Measurements from ENCODE around the gene RORB. TPM values are rescaled to one million over a fixed set of nuclear protein-coding genes. Genes with fewer than 3 reads are reported as not detected.
"Not testable (repeated sequence)": the region's sequence is repeated elsewhere in the genome, so short reads cannot be mapped to it uniquely, and the experiment has no call there.

The RORB gene
- total RNA-seq, 1 experiment from 2014 or later: not detected

GRCh38 chr9:74527718-74528117 is 30.6 kb downstream of the RORB start:
- no peaks in the 10 kb centered on the region for H3K4me1 Mint-ChIP-seq (ENCODE audit: low read depth, unreplicated experiment)
- H3K27ac Mint-ChIP-seq (ENCODE audit: unreplicated experiment): no peak overlapping the region
- Histone ChIP-seq H3K4me1 (no peaks in the 10 kb centered on the region), H3K36me3 (ENCODE audit: control insufficient read depth, insufficient read depth, low read length) (no peaks in the 10 kb centered on the region), H3K9me3 (no peaks in the 10 kb centered on the region), H3K27me3 (replicated peaks; ENCODE audit: control insufficient read depth, insufficient read depth, low read length) (no peaks in the 10 kb centered on the region), H3K4me3 (ENCODE audit: low read depth, low read length) (no peak overlapping the region)
- no peak for TF ChIP-seq CTCF (IDR thresholded peaks at IDR 0.05; ENCODE audit: insufficient read depth in 1 of 2, low read depth in 1 of 2, low read length in 1 of 2, severe bottlenecking in 1 of 2, unreplicated experiment in 1 of 2)
- intact Hi-C loops (cut with micrococcal nuclease; ENCODE audit: unreplicated experiment): no loop called here
- H3K4me3 Mint-ChIP-seq (ENCODE audit: unreplicated experiment): no peak overlapping the region
- no peak for DNase-seq
- no peaks in the 10 kb centered on the region for H3K27me3 Mint-ChIP-seq (ENCODE audit: insufficient read depth, unreplicated experiment)
- POLR2A ChIA-PET: no interaction called here
- CTCF ChIA-PET: no interaction called here
- no TSS peak for BruUV-seq (replicated peaks)
- H3K9me3 Mint-ChIP-seq (ENCODE audit: unreplicated experiment): no peaks in the 10 kb centered on the region
- no peaks in the 10 kb centered on the region for H3K36me3 Mint-ChIP-seq (ENCODE audit: insufficient read depth, unreplicated experiment)

GRCh38 chr9:74528207-74528606 is 31.1 kb downstream of the RORB start:
- Mint-ChIP-seq H3K4me1 (ENCODE audit: low read depth, unreplicated experiment) (no peaks in the 10 kb centered on the region), H3K36me3 (ENCODE audit: insufficient read depth, unreplicated experiment) (no peaks in the 10 kb centered on the region), H3K27ac (ENCODE audit: unreplicated experiment) (no peak overlapping the region), H3K4me3 (ENCODE audit: unreplicated experiment) (no peak overlapping the region), H3K27me3 (ENCODE audit: insufficient read depth, unreplicated experiment) (no peaks in the 10 kb centered on the region), H3K9me3 (ENCODE audit: unreplicated experiment) (no peaks in the 10 kb centered on the region)
- H3K9me3 ChIP-seq: no peaks in the 10 kb centered on the region
- CTCF ChIA-PET: no interaction called here
- POLR2A ChIA-PET: no interaction called here
- intact Hi-C loops (cut with micrococcal nuclease; ENCODE audit: unreplicated experiment): no loop called here
- no peak overlapping the region for H3K4me3 ChIP-seq (ENCODE audit: low read depth, low read length)
- no peaks in the 10 kb centered on the region for H3K27me3 ChIP-seq (replicated peaks; ENCODE audit: control insufficient read depth, insufficient read depth, low read length)
- no peak for DNase-seq
- H3K36me3 ChIP-seq (ENCODE audit: control insufficient read depth, insufficient read depth, low read length): no peaks in the 10 kb centered on the region
- BruUV-seq (replicated peaks): no TSS peak
- no peaks in the 10 kb centered on the region for H3K4me1 ChIP-seq
- TF ChIP-seq CTCF (IDR thresholded peaks at IDR 0.05; ENCODE audit: insufficient read depth in 1 of 2, low read depth in 1 of 2, low read length in 1 of 2, severe bottlenecking in 1 of 2, unreplicated experiment in 1 of 2): no peak

GRCh38 chr9:74530458-74530857 is 33.3 kb downstream of the RORB start:
- H3K4me1 Mint-ChIP-seq (ENCODE audit: low read depth, unreplicated experiment); H3K36me3 ChIP-seq (ENCODE audit: control insufficient read depth, insufficient read depth, low read length); H3K9me3 ChIP-seq; POLR2A ChIA-PET; H3K36me3 Mint-ChIP-seq (ENCODE audit: insufficient read depth, unreplicated experiment); H3K27ac Mint-ChIP-seq (ENCODE audit: unreplicated experiment); intact Hi-C loops (cut with micrococcal nuclease; ENCODE audit: unreplicated experiment); H3K4me1 ChIP-seq; BruUV-seq (replicated peaks); H3K27me3 ChIP-seq (replicated peaks; ENCODE audit: control insufficient read depth, insufficient read depth, low read length); H3K27me3 Mint-ChIP-seq (ENCODE audit: insufficient read depth, unreplicated experiment); H3K9me3 Mint-ChIP-seq (ENCODE audit: unreplicated experiment); CTCF ChIA-PET; H3K4me3 Mint-ChIP-seq (ENCODE audit: unreplicated experiment); DNase-seq; H3K4me3 ChIP-seq (ENCODE audit: low read depth, low read length): not testable (repeated sequence)

DNA sequence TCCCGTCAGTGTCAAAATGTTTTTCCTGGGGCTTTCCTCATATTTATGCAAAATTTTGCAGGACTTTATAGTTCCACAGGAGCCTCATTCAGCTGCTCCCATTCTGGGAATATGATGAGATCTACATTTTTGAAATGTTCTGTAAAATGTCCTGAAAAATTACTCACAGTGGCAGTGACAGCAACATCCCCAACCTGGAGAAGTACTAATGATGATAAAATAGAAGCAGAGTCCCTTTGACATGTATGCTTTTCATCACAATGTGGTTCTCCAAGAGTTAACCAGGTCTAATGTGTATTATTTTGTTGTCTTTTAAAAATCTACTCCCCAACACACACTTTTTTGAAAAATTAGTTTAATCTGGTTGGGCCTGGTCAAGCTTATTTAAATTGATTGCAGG is 36.1 kb downstream of the RORB start:
- no peaks in the 10 kb centered on the region for H3K9me3 Mint-ChIP-seq (ENCODE audit: unreplicated experiment)
- H3K4me1 Mint-ChIP-seq (ENCODE audit: low read depth, unreplicated experiment): no peaks in the 10 kb centered on the region
- DNase-seq: no peak
- ChIA-PET CTCF (no interaction called here), POLR2A (no interaction called here)
- no TSS peak for BruUV-seq (replicated peaks)
- H3K36me3 Mint-ChIP-seq (ENCODE audit: insufficient read depth, unreplicated experiment): no peaks in the 10 kb centered on the region
- Histone ChIP-seq H3K4me1 (no peaks in the 10 kb centered on the region), H3K9me3 (no peaks in the 10 kb centered on the region), H3K4me3 (ENCODE audit: low read depth, low read length) (no peak overlapping the region), H3K36me3 (ENCODE audit: control insufficient read depth, insufficient read depth, low read length) (no peaks in the 10 kb centered on the region), H3K27me3 (replicated peaks; ENCODE audit: control insufficient read depth, insufficient read depth, low read length) (no peaks in the 10 kb centered on the region)
- TF ChIP-seq CTCF (IDR thresholded peaks at IDR 0.05; ENCODE audit: insufficient read depth in 1 of 2, low read depth in 1 of 2, low read length in 1 of 2, severe bottlenecking in 1 of 2, unreplicated experiment in 1 of 2): no peak
- no peak overlapping the region for H3K4me3 Mint-ChIP-seq (ENCODE audit: unreplicated experiment)
- intact Hi-C loops (cut with micrococcal nuclease; ENCODE audit: unreplicated experiment): no loop called here
- H3K27me3 Mint-ChIP-seq (ENCODE audit: insufficient read depth, unreplicated experiment): no peaks in the 10 kb centered on the region
- H3K27ac Mint-ChIP-seq (ENCODE audit: unreplicated experiment): no peak overlapping the region
